IPS-18c (cell line): ENCODE results near the gene USP13.
A peak's percentile ranks its signal among the peaks of the same experiment; 100 is the strongest.
"Not testable (repeated sequence)": the region's sequence is repeated elsewhere in the genome, so short reads cannot be mapped to it uniquely, and the experiment has no call there.

Experiments
- H3K4me3 ChIP-seq: 2 replicates; pipeline ENCODE4 v1.7.0; 2013; ENCODE audit warnings: low read depth, mild to moderate bottlenecking, low read length, moderate library complexity; ENCODE audit not compliant: insufficient read depth
- H3K9me3 ChIP-seq: one replicate; pipeline ENCODE4 v1.6.1; 2013; ENCODE audit warnings: mild to moderate bottlenecking, low read length, moderate library complexity; ENCODE audit not compliant: control insufficient read depth, insufficient read depth

Gene USP13, protein sequence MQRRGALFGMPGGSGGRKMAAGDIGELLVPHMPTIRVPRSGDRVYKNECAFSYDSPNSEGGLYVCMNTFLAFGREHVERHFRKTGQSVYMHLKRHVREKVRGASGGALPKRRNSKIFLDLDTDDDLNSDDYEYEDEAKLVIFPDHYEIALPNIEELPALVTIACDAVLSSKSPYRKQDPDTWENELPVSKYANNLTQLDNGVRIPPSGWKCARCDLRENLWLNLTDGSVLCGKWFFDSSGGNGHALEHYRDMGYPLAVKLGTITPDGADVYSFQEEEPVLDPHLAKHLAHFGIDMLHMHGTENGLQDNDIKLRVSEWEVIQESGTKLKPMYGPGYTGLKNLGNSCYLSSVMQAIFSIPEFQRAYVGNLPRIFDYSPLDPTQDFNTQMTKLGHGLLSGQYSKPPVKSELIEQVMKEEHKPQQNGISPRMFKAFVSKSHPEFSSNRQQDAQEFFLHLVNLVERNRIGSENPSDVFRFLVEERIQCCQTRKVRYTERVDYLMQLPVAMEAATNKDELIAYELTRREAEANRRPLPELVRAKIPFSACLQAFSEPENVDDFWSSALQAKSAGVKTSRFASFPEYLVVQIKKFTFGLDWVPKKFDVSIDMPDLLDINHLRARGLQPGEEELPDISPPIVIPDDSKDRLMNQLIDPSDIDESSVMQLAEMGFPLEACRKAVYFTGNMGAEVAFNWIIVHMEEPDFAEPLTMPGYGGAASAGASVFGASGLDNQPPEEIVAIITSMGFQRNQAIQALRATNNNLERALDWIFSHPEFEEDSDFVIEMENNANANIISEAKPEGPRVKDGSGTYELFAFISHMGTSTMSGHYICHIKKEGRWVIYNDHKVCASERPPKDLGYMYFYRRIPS

GRCh38 chr3:179652447-179653095 is at the start of gene USP13:
Gene USP13 (plus strand): TSS chr3:179653040. CDS start chr3:179653226, 186 bp downstream.
- Histone ChIP-seq H3K9me3 (no peaks in the 10 kb centered on the region), H3K4me3 (peak within 1 kb of the TSS; percentile 93)

DNA sequence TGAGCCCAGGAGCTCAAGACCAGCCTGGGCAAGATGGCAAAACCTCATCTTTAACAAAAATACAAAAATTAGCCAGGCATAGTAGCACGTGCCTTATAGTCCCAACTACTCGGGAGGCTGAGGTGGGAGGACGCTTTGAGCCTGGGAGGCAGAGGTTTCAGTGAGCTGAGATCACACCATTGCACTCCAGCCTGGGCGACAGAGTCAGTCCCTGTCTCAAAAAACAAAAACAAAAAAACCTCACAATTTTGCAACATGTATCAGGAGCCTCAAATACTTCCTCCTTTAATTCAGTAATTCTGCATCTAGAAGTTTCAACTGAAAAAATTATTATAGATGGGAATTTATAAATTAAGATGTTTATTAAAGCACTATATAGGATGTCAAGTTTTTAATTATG is 49.5 kb upstream of the USP13 start:
- Histone ChIP-seq H3K9me3 (no peaks in the 10 kb centered on the region), H3K4me3 (peak overlapping the region; percentile 66; the same call in 1 of the 2 replicates)

GRCh38 chr3:179603831-179604230 is 49.0 kb upstream of the USP13 start:
- Histone ChIP-seq H3K4me3 (peak overlapping the region; percentile 66), H3K9me3 (no peaks in the 10 kb centered on the region)

GRCh38 chr3:179604321-179605078 is 48.3 kb upstream of the USP13 start, which contains the start of the genes MRPL47 and NDUFB5:
Gene MRPL47 (minus strand): TSS chr3:179604638. CDS start chr3:179604624, 14 bp downstream.
Gene NDUFB5 (plus strand): TSS chr3:179604794. CDS start chr3:179604816, 22 bp downstream.
- Histone ChIP-seq H3K4me3 (peak within 1 kb of the TSS; percentile 66), H3K9me3 (no peaks in the 10 kb centered on the region)

DNA sequence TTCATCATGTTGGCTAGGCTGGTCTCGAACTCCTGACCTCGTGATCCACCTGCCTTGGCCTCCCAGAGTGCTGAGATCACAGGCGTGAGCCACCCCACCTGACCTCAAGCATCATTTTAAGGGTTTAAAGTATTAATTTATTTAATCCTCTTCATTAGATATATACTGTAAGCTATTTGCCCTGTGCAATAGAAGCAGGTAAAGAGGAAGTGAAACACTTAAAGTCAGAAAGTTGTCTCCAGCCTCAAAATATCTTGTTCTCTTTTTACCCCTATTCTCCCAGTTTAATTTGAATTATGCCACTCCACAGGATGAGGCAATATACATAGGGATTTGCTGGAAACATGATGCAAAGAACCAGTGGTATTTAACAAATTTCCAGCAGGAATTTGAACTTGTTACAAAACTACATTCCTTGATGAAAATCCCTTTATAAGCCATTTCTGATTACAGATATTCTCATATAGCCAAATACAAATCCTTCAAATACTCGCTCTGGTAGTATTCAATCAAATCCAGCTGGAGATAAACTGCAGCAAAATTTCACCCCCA is 46.2 kb upstream of the USP13 start:
- no peaks in the 10 kb centered on the region for H3K9me3 ChIP-seq
- no peak overlapping the region for H3K4me3 ChIP-seq

DNA sequence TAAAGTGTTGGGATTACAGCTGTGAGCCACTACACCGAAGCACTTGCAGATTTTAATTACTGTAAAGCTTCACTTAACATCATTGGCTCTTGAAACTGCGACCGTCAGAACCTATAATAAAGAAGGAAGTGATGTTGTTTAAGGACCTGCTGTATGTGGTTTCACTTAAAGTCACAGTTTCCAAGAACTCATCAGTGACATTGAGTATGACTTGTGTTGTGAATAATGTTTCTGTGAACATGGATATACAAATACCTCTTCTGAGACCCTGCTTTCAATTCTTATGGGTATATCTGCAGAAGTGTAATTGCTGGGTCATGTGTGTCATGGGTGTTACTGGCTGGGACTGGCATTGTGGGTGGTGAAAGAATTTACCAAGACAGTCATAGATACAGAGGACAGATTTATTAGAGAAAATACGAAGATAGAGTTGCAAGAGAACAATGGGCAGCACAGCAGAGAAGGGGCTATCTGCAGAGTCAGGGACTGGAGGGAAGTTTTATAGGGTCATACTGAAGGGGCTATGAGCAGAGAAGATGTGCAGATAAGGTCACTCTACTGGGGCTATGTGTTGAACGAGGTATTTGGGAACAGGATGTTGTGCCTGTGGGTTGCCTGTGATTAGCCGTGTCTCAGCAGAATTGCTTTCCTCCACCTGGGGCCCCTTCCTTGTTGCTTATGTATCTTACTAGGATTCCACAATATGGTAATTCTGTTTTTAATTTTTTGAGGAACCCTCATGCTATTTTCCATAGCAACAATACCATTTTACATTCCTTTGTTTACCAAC is 43.7 kb upstream of the USP13 start:
- no peak overlapping the region for H3K4me3 ChIP-seq

GRCh38 chr3:179610066-179610465 is 42.8 kb upstream of the USP13 start:
- Histone ChIP-seq H3K9me3 (no peaks in the 10 kb centered on the region), H3K4me3 (no peak overlapping the region)

More for the DNA sequence above, 43.7 kb upstream of the USP13 start:
- H3K9me3 ChIP-seq: no peaks in the 10 kb centered on the region

GRCh38 chr3:179613807-179614206 is 39.0 kb upstream of the USP13 start:
- H3K4me3 ChIP-seq: no peak overlapping the region
- no peaks in the 10 kb centered on the region for H3K9me3 ChIP-seq

- Histone ChIP-seq H3K9me3 (no peaks in the 10 kb centered on the region), H3K4me3 (no peak overlapping the region)
Measured at GRCh38 chr3:179615458-179616173, 37.2 kb upstream of the USP13 start.

- Histone ChIP-seq H3K4me3 (no peak overlapping the region), H3K9me3 (no peaks in the 10 kb centered on the region)
Measured at GRCh38 chr3:179622023-179622422, 30.8 kb upstream of the USP13 start.

DNA sequence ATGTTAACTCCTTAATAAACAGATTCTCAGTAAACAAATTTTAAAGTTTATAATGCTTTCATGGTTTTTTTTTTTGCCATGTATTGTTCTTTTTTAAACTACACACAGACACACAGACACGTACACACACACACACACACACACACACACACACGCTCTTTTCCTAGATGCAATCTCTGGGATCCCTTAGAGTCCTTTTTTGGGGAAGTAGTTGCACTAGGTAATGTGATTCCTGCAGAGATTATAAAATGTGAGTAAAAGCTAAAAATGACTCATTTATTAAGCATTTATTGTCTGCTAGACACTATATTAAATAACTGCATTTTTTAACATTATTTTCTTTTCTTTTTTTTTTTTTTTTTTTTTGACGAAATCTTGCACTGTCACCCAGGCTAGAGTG is 28.4 kb upstream of the USP13 start:
- no peaks in the 10 kb centered on the region for H3K9me3 ChIP-seq
- no peak overlapping the region for H3K4me3 ChIP-seq

DNA sequence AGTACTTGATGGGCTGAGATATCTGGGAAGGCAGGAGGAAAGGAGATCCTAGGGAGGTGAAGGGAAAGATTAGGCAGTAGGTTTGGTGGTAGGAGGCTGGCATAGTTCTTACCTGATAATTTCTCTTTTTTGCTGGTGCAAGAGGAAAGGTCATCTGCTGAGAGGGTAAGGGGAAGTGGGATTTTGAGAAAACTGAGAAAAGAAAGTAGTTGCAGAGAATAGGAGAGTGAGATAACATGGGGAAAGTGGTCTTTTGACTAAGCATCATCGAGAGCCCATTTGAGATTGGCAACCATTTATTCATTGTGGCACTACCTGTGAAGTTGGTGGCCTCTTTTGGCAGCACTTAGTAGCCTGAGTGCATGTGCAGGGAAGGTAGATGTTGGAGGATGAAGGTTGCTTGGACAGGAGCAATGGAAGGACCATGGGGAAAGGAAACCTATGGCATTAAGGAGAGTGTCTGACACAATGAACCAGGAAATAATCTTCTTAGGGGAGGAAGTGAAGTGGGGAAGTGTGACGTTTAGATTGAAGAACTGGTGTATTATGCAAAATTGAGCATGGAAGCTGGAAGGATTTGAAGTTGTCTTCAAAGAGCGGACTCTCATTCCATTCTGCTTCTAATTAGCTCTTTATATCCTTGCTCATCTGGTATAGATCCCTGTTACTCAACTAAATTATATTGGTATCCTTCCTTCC is 21.9 kb upstream of the USP13 start:
- no peak overlapping the region for H3K4me3 ChIP-seq
- no peaks in the 10 kb centered on the region for H3K9me3 ChIP-seq

DNA sequence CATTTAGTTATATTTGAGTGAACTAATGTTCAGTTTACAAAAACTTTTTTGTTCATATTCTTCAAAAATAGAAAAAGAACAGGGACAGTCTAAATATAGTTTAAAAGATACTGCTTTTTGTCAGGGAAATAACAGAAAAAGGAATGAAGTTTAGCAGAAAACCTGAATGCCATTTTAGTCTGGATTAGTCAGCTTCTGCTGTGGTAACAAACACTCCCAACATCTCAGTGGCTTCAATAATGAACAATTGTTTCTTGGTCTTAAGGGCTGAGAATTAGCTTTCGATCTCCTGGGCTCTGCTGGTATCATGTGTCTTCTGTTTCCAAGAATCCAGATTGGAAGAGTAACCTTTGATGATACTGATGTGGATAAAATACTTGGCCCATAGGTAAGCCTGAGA is 12.4 kb upstream of the USP13 start:
- Histone ChIP-seq H3K4me3 (no peak overlapping the region), H3K9me3 (no peaks in the 10 kb centered on the region)

DNA sequence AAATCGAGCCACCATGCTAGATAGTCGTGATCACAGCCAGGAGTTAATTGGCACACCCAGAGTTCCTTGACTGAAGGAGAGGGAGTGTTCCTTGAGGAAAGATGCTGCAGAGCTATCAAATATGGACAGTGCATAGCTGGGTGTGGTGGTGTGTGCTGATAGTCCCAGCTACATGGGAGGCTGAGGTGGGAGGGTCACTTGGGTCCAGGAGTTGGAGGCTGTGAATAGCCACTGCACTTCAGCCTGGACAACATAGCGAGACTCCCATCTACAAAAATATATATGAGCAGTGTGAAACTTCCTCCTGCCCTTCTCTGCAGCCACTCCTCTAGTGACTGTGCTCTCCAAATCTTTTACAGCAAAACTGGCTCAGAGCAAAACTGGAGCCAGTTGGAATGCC is 10.0 kb upstream of the USP13 start:
- H3K9me3 ChIP-seq: no peaks in the 10 kb centered on the region

GRCh38 chr3:179643837-179644236 is 9.0 kb upstream of the USP13 start:
- not testable (repeated sequence) for H3K9me3 ChIP-seq, H3K4me3 ChIP-seq

More for the DNA sequence above, 10.0 kb upstream of the USP13 start:
- no peak overlapping the region for H3K4me3 ChIP-seq
